Panc1 (cell line): ENCODE results near the gene TTPAL.

ENCODE experiments used
- CTCF ChIP-seq: fragments of 450-650 bp; IDR thresholded peaks from 2 replicates; pipeline ENCODE4 v1.5.1; 2017; ENCODE audit warnings: mild to moderate bottlenecking
- POLR2AphosphoS5 ChIP-seq: IDR thresholded peaks from 2 replicates; pipeline ENCODE4 v1.6.1; 2012; ENCODE audit warnings: mild to moderate bottlenecking, low read depth, low read length, moderate library complexity

GRCh38 chr20:44459271-44459670 is 16.4 kb upstream of the TTPAL start:
- no peak for TF ChIP-seq CTCF
- TF ChIP-seq POLR2AphosphoS5, result no peak
